CD4-positive, alpha-beta T cell treated with Interleukin-1 beta for 1 hour (primary cell): ENCODE data around the gene CCZ1.
"Not testable (repeated sequence)": the region's sequence is repeated elsewhere in the genome, so short reads cannot be mapped to it uniquely, and the experiment has no call there.

Experiments
- DNase-seq, 2 donors: peaks; one replicate each; pipeline ENCODE4 v3.0.0-alpha.2; 2020 to 2022

CCZ1 gene

GRCh38 chr7:5924180-5924579 is 25.6 kb downstream of the CCZ1 start:
- DNase-seq, result not testable (repeated sequence)

- DNase-seq, result not testable (repeated sequence)
These were observed 26.1 kb downstream of the CCZ1 start for GRCh38 chr7:5924630-5925029.

- DNase-seq, result not testable (repeated sequence)
These were observed 27.8 kb downstream of the CCZ1 start for GRCh38 chr7:5926263-5926870.

GRCh38 chr7:5930290-5930689 is 31.8 kb downstream of the CCZ1 start:
- DNase-seq, result not testable (repeated sequence)

- DNase-seq, result not testable (repeated sequence)
These were observed 32.7 kb downstream of the CCZ1 start for GRCh38 chr7:5931250-5931649.

- DNase-seq, result not testable (repeated sequence)
These were observed 33.5 kb downstream of the CCZ1 start for GRCh38 chr7:5931905-5932644.

- DNase-seq, result not testable (repeated sequence)
These were observed 36.5 kb downstream of the CCZ1 start for GRCh38 chr7:5934945-5935450.

- not testable (repeated sequence) for DNase-seq
These were observed 64.7 kb downstream of the CCZ1 start for GRCh38 chr7:5963205-5963604.

GRCh38 chr7:5963810-5964209 is 65.3 kb downstream of the CCZ1 start:
- not testable (repeated sequence) for DNase-seq

- not testable (repeated sequence) for DNase-seq
These were observed 71.9 kb downstream of the CCZ1 start, which contains the start of gene RSPH10B for GRCh38 chr7:5970347-5970911. RSPH10B (minus strand) TSS chr7:5970689; CDS start chr7:5967116, 3,573 bp downstream.

- not testable (repeated sequence) for DNase-seq
These were observed 75.0 kb downstream of the CCZ1 start for GRCh38 chr7:5973580-5973979.
